K562 (cell line): ENCODE measurements around the gene TBC1D20. TPM values are rescaled to one million over a fixed set of nuclear protein-coding genes. Genes with fewer than 3 reads are reported as not detected.
A peak's percentile ranks its signal among the peaks of the same experiment; 100 is the strongest.

Experiments used
- ATAC-seq: fragments of 200-7000 bp; cut with Tn5 transposase; 3 replicates; pipeline ENCODE4 v1.9.1; 2020; ENCODE audit warnings: moderate library complexity
- BruUV-seq: library from RNA; stranded (reverse); fragments of 400-500 nt; replicated peaks from 2 replicates; lab custom pipeline; 2021; lab: Mats Ljungman, UMichigan
- CTCF ChIA-PET: fragments of 300-600 bp; formaldehyde crosslinking; extraction: SDS; loops from one replicate; lab custom pipeline; 2021; ENCODE audit warnings: low intra/inter-chr PET ratio; lab: Yijun Ruan, JAX
- POLR2A ChIA-PET: fragments of 300-600, 350-650 bp; sonication (Branson Sonifier 250); formaldehyde crosslinking; extraction: SDS; loops from one replicate; lab custom pipeline; 2021; ENCODE audit warnings: antibody characterized with exemption, inconsistent platforms; lab: Yijun Ruan, JAX
- DNase-seq, 4 experiments: peaks; one replicate each; pipeline versions ENCODE4 v3.0.0 to v3.0.0-alpha.2; 2011 to 2018; ENCODE audit warnings: low spot score in 3 of 4, mixed read lengths in 3 of 4; ENCODE audit errors: extremely low read depth in 1 of 4
- FAIRE-seq: peaks from 2 replicates; lab custom pipeline; 2011; peaks lifted over from hg19 to GRCh38; lab: Jason Lieb, UNC
- H2AFZ ChIP-seq: 2 replicates; pipeline ENCODE4 v1.6.0; 2011; ENCODE audit warnings: low read depth, low read length, control low read depth, inconsistent platforms
- H3K27ac ChIP-seq: fragments of 200-600 bp; 3 replicates; pipeline ENCODE4 v1.8.0; 2011; ENCODE audit warnings: low read depth, mild to moderate bottlenecking, control low read depth, inconsistent platforms, low read length, moderate library complexity, mixed read lengths; ENCODE audit errors: extremely low read depth
- H3K27me3 ChIP-seq, 2 experiments: fragments of 300-600 bp in 1 of 2; 2 replicates in 1 of 2; 3 replicates in 1 of 2; pipeline versions ENCODE4 v1.6.0 to v1.8.0; 2011; ENCODE audit warnings: inconsistent platforms in 2 of 2, low read length in 2 of 2, mild to moderate bottlenecking in 1 of 2, mixed read lengths in 1 of 2, moderate library complexity in 1 of 2; ENCODE audit not compliant: control insufficient read depth in 2 of 2, insufficient read depth in 2 of 2
- H3K36me3 ChIP-seq: fragments of 300-600 bp; 3 replicates; pipeline ENCODE4 v1.8.0; 2011; ENCODE audit warnings: mild to moderate bottlenecking, low read length, inconsistent platforms; ENCODE audit not compliant: control insufficient read depth, insufficient read depth
- H3K4me1 ChIP-seq, 2 experiments: fragments of 200-600 bp in 1 of 2; replicated peaks in 1 of 2; 2 replicates in 1 of 2; 3 replicates in 1 of 2; pipeline versions ENCODE4 v1.5.1 to v1.8.0; 2011; ENCODE audit warnings: inconsistent platforms in 2 of 2, low read length in 2 of 2, mild to moderate bottlenecking in 1 of 2, mixed read lengths in 1 of 2, moderate library complexity in 1 of 2; ENCODE audit not compliant: control insufficient read depth in 2 of 2, insufficient read depth in 2 of 2
- H3K4me2 ChIP-seq: 2 replicates; pipeline ENCODE4 v1.6.1; 2011; ENCODE audit warnings: low read length, control low read depth, inconsistent platforms, mixed read lengths; ENCODE audit not compliant: insufficient read depth
- H3K4me3 ChIP-seq: fragments of 200-600 bp; sonication (generic), shearing (Covaris generic); 2 replicates; pipeline ENCODE4 v1.5.1; 2016; ENCODE audit warnings: control low read depth, inconsistent platforms
- H3K79me2 ChIP-seq: fragments of 200-600 bp; 3 replicates; pipeline ENCODE4 v1.8.0; 2011; ENCODE audit warnings: low read length, inconsistent platforms; ENCODE audit not compliant: control insufficient read depth, insufficient read depth
- H3K9ac ChIP-seq, 2 experiments: 2 replicates each; pipeline versions ENCODE4 v1.6.0 to v1.6.1; 2011; ENCODE audit warnings: low read depth in 2 of 2, low read length in 2 of 2, control low read depth in 1 of 2, inconsistent platforms in 1 of 2, mild to moderate bottlenecking in 1 of 2, mixed read lengths in 1 of 2; ENCODE audit not compliant: insufficient read depth in 1 of 2
- H3K9me1 ChIP-seq: one replicate; pipeline ENCODE4 v1.6.0; 2011; ENCODE audit warnings: inconsistent platforms, mild to moderate bottlenecking, low read length, moderate library complexity; ENCODE audit not compliant: control insufficient read depth, insufficient read depth
- H3K9me3 ChIP-seq: replicated peaks from 2 replicates; pipeline ENCODE4 v1.5.1; 2011; ENCODE audit warnings: low read depth, low read length, inconsistent platforms; ENCODE audit not compliant: control insufficient read depth, insufficient read depth
- H4K20me1 ChIP-seq: replicated peaks from 2 replicates; pipeline ENCODE4 v1.6.1; 2011; ENCODE audit warnings: low read length, inconsistent platforms, mixed read lengths; ENCODE audit not compliant: control insufficient read depth, insufficient read depth
- ZBTB1 ChIP-seq: sonication (generic); formaldehyde crosslinking; IDR thresholded peaks from 2 replicates; pipeline ENCODE4 v1.8.1; 2023; ENCODE audit warnings: missing genetic modification reagents, low read depth, mild to moderate bottlenecking, borderline replicate concordance
- ZNF143 ChIP-seq: sonication (generic); formaldehyde crosslinking; IDR thresholded peaks from 2 replicates; pipeline ENCODE4 v1.9.0; 2022; ENCODE audit warnings: mild to moderate bottlenecking, missing genetic modification reagents
- WGBS: fragments of 100-300 bp; shearing (Covaris generic); methylation state at CpG from one replicate; pipeline ENCODE4 v1.1.6; 2016; ENCODE audit warnings: low coverage, mixed read lengths; ENCODE audit not compliant: insufficient coverage; ENCODE audit errors: missing lambda C conversion rate; 5-methylcytosine and 5-hydroxymethylcytosine counted together
- in situ Hi-C: fragments of 300-500 bp; cut with MboI; formaldehyde crosslinking; loops from 4 replicates; pipeline ENCODE4 v1.15.0; 2018; ENCODE audit warnings: inconsistent platforms, mixed read lengths
- intact Hi-C: fragments of 100-400 bp; cut with micrococcal nuclease; formaldehyde crosslinking; loops from 2 replicates; pipeline ENCODE4 v1.14.2; 2022
- polyA plus RNA-seq, 8 experiments: library from polyadenylated mRNA; depleted of rRNA in 4 of 8; stranded (reverse) in 5 of 8; unstranded in 3 of 8; fragments of >200 nt; fragmentation: Nextera tagmentation in 2 of 8; fragmentation: Illumina TruSeq in 1 of 8; extraction: Ambion mirVana in 2 of 8; extraction: Trizol in 1 of 8; gene quantifications; 2 replicates each; pipeline versions ENCODE4 v1.2.1 to v1.2.3, GENCODE V29; 2011 to 2014; ENCODE audit warnings: inconsistent platforms in 1 of 8, missing spikeins in 1 of 8
- total RNA-seq, 7 experiments: library from RNA; depleted of rRNA in 6 of 7; stranded (reverse); fragments of >200 nt in 6 of 7; fragmentation: Illumina TruSeq in 2 of 7; extraction: Trizol in 2 of 7; gene quantifications; 2 replicates each; pipeline versions ENCODE4 v1.2.1 to v1.2.3, GENCODE V29; 2011 to 2021; ENCODE audit warnings: low replicate concordance in 1 of 7
- TF ChIP-seq, protein P1 (sequence below): sonication (generic); formaldehyde crosslinking; IDR thresholded peaks from 2 replicates; pipeline ENCODE4 v1.8.1; 2023; ENCODE audit warnings: mild to moderate bottlenecking, missing genetic modification reagents

The TBC1D20 gene
- total and polyA plus RNA-seq, 9 of the 15 experiments (the other 6 are each of a cell fraction or from before 2014, with no cell fraction given) = 7.0 to 25.3 (median 15.1) TPM

DNA sequence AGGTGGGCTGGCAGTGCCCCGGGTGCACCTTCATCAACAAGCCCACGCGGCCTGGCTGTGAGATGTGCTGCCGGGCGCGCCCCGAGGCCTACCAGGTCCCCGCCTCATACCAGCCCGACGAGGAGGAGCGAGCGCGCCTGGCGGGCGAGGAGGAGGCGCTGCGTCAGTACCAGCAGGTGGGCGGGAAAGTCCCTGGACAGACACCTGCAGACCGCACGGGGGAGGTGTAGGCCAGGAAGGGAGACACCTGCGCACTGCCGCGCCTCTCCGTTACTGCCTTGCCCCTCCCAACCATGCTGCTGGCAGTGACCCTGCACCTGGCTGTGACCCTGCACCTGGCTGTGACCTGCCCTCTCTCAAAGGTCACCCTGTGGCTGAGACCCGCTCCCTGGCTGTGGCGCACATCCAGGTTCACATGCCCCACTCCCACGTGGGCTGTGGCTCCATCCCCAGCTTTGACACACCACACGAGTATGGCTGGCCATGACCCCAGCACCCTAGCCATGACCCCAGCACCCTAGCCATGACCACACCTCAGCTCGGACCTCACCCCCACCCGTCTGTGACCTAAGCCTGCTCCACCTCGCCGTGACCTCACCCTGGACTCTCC is 42.7 kb downstream of the TBC1D20 start:
- 81% methylated on average over 9 of the region's 32 CpGs for WGBS

More for the DNA sequence above, 42.7 kb downstream of the TBC1D20 start:
- peaks cover 11 to 35% of the 10 kb centered on the region in 2 experiments; a peak in 4 of 5 replicates for H3K4me1 ChIP-seq
- H3K9me3 ChIP-seq = no peaks in the 10 kb centered on the region; the same call in 1 of the 2 replicates
- ChIA-PET CTCF (no interaction called here), POLR2A (no interaction called here)
- H3K36me3 ChIP-seq = peaks cover 25% of the 10 kb centered on the region; the same call in 2 of the 3 replicates
- no peak overlapping the region for H3K4me2 ChIP-seq
- ATAC-seq = no peak
- TF ChIP-seq ZBTB1 (CRISPR knock-in tag) = no peak
- 0 out of 2 replicates have a peak, but pooled peaks have one; percentile 35 for TF ChIP-seq ZNF143
- TF ChIP-seq, protein P1, sequence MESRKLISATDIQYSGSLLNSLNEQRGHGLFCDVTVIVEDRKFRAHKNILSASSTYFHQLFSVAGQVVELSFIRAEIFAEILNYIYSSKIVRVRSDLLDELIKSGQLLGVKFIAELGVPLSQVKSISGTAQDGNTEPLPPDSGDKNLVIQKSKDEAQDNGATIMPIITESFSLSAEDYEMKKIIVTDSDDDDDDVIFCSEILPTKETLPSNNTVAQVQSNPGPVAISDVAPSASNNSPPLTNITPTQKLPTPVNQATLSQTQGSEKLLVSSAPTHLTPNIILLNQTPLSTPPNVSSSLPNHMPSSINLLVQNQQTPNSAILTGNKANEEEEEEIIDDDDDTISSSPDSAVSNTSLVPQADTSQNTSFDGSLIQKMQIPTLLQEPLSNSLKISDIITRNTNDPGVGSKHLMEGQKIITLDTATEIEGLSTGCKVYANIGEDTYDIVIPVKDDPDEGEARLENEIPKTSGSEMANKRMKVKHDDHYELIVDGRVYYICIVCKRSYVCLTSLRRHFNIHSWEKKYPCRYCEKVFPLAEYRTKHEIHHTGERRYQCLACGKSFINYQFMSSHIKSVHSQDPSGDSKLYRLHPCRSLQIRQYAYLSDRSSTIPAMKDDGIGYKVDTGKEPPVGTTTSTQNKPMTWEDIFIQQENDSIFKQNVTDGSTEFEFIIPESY (CRISPR knock-in tag) = peak; percentile 87; the same call in 1 of the 2 replicates
- in situ Hi-C loops = no loop called here
- H3K9ac ChIP-seq = no peak overlapping the region
- no TSS peak for BruUV-seq
- no peaks in the 10 kb centered on the region for H3K27me3 ChIP-seq
- no peaks in the 10 kb centered on the region for H4K20me1 ChIP-seq
- no peak overlapping the region for H2AFZ ChIP-seq
- no peak for DNase-seq
- intact Hi-C loops = no loop called here
- H3K9me1 ChIP-seq = no peaks in the 10 kb centered on the region
- no peak overlapping the region for H3K27ac ChIP-seq
- H3K4me3 ChIP-seq = no peak overlapping the region
- no peaks in the 10 kb centered on the region; the same call in 2 of the 3 replicates for H3K79me2 ChIP-seq
- FAIRE-seq = no peak
